ELF-1 (cell line): ENCODE results near the gene KDM4B.

Experiments used
- DNase-seq: peaks from one replicate; pipeline ENCODE4 v3.0.0-alpha.2; 2016; ENCODE audit warnings: low read depth, low spot score

The KDM4B gene

DNA sequence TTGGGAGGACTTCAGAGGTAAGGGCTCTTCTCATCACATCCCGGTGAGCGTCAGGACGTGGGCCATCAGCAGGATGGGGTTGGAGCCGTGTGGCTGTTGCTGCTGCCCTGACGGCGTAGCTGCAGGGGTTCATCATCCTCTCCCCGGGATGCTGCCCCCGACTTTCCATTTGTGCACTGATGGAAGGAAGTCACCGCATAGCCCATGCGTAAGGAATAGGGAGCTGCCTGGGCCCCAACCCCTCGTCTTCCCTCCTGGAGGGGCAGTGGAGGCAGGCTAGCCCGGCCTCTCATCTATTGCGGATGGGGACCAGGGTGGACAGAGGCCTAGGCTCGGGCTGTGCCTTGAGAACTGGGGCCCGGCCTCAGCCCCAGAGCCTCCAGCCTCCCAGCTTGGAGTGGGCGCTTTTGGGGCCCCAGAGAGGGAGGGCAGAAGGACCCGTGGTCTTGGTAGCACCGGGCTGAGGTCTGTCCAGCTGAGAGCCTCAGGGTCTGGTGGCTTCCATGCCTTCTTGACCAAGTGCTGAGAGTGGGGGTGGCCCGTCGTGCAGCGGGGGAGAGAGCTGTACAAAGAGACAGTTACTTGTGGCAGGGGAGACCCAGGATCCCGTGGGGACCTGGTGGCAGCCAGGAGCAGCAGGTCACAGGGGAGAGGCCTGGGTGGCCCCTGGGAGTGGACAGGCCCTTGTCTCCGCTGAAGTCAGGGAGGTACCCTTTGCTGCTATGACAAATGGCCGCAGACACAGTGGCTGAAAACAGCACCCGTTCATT, 44.0 kb downstream of the KDM4B start:
- DNase-seq = no peak

DNA sequence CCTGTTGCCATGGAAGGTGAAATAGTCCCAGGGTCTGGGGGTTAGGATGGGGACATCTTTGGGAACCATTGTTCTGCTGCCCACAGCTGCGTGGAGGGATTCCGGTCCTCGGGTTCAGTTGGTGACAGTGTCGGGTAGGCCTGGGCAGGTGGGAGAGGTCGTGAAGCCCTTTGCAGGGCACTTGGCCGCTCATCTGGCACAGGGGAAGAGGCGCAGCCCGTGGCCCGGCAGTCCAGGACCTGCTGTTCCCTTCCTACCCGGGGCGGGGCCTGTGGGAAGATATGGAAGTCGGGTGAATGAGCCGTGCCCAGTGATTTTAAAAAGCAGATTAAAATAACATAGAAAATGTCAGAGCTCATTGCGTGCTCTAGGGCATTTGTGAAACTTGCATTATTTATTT, 44.8 kb downstream of the KDM4B start:
- no peak for DNase-seq

DNA sequence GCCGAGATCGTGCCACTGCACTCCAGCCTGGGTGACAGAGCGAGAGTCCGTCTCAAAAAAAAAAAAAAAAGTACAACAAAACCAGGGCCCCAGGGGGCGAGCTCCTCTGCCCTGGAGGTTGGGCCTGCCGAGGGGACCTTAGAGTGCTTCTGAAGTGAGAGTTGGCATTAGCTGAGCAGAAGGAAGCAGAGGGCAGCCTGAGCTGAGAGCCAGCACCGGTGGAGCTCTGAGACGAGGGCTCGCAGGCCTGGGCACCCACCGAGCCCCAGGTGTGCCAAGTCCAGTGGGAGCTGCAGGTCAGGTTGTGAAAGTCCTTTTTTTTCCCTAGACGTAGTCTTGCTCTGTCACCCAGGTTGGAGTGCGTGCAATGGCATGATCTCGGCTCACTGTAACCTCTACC, 46.0 kb downstream of the KDM4B start:
- no peak for DNase-seq

DNA sequence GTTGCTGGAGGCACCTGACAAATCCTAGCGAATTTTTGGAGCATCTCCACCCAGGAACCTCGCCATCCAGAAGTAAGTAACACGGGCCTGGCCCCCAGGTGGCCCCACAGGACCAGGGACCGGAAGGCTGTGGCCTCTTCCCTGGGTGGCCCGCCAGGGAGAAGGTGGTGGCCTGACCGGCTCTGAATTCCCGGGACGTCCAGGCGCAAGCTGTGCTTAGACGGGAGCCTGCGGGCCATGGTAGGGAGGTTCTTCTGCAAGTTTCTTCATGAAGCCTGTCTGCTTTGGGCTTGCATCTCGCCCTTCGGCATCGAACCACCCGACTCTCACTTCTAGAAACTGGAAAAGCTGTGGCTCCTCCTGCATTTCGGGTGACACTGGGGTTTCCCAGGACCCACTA, 47.4 kb downstream of the KDM4B start:
- DNase-seq = no peak

- no peak for DNase-seq
Measured at GRCh38 chr19:5016781-5017180, 47.9 kb downstream of the KDM4B start.

GRCh38 chr19:5017235-5017634, 48.3 kb downstream of the KDM4B start:
- DNase-seq = no peak

GRCh38 chr19:5018224-5019015, 49.5 kb downstream of the KDM4B start:
- no peak for DNase-seq

DNA sequence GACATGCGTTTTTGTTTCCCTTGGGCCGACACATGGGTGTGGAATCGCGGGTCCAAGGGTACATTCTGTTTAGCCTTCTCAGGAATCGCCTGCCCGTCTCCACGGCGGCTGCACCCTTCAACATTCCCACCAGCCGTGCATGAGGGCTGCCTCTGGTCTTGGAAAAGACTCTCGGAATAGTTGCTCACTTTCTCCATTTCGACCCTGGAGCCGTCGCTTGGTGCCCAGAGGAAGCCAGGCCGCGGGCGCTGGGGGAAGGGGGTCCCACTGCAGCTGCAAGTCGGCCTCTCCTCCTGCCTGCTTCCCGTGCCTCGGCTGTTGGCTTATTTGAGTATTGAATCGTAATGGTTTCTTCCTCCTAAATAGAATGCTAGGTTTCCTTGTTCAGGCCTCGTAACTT, 51.5 kb downstream of the KDM4B start:
- DNase-seq = no peak

DNA sequence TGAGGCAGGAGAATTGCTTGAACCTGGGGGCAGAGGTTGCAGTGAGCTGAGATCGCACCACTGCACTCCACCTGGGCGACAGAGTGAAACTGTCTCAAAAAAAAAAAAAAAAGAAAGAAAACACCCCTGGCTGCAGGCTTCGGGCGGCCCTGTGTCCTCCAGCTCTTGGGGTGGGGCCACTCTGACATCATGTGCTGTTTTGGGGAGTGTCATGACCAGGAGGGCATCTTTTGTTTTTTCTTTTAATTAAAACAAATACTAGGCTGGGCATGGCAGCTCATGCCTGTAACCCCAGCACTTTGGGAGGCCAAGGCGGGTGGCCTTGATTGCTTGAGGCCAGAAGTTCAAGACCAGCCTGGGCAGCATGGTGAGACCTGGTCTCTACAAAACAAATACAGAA, 52.1 kb downstream of the KDM4B start:
- no peak for DNase-seq

- DNase-seq = no peak
Measured at GRCh38 chr19:5022066-5022860, 53.4 kb downstream of the KDM4B start.

GRCh38 chr19:5023128-5023571, 54.2 kb downstream of the KDM4B start:
- DNase-seq = no peak

DNA sequence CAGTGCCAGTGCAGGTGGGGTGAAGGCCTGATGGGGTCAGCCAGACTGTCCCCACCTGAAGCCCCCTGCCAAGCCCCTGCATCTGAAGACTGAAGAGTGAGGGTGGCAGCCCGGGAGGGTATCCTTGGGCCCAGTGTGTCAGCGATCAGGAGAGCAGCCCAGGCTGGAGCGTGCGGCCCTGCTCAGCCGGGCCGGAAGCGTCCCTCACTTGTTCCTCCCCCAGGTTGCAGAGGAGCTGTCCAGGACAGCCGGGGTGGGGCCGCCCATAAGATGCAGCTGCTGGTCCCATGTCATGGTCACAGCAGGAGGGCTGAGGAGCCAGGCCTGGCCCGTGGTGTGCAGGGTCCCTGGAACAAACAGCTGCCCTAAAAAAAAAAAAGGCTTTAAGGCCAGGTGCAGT, 55.4 kb downstream of the KDM4B start:
- DNase-seq = no peak

- no peak for DNase-seq
Measured at GRCh38 chr19:5025027-5025426, 56.1 kb downstream of the KDM4B start.

GRCh38 chr19:5026706-5027273, 57.9 kb downstream of the KDM4B start:
- no peak for DNase-seq

DNA sequence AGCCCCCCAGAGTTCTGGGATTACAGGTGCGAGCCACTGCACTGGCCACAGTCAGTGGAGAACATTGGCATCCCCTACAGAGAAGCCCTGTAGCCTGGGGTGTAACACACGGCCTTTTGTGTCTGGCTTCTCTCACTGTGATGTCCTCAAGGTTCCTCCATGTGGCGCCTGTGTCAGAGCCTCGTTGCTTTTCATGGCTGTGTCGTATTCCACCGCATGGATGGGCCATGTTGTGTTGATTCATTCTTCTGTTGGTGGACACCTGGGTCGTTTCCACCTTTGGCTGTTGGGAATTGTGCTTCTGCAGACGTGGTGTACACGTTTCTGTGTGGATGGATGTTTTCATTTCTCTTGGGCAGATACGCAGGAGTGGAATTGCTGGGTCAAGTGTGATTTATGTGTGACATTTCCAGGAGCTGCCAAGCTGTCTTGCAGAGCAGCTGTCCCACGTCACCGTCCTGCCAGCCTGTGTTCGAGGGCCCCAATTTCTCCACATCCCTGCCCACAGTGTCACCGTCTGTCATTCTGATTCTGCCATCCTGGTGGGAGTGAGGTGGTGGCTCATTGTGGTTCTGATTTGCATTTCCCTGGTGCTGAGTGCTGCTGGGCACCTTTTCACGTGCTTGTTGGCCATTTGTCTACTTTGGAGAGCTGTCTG, 59.4 kb downstream of the KDM4B start:
- no peak for DNase-seq

DNA sequence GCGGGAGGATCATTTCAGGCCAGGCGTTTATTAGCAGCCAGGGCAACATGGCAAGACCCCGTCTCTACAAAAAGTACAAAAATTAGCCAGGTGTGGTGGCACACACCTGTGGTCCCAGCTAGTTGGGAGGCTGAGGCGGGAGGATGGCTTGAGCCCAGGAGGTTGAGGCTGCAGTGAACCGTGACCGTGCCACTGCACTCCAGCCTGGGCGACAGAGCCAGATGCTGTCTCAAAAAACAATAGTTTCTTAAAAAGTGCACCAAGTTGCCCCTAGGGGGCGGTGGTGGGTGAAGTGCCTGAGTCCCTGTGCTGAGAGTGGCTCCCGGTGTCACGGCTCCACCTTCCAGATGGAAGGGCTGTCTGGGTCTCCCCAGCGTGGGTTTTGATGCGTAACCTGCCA, 60.7 kb downstream of the KDM4B start:
- DNase-seq = peak; percentile 79

GRCh38 chr19:5030136-5030820, 61.4 kb downstream of the KDM4B start:
- DNase-seq = no peak

GRCh38 chr19:5030822-5031221, 61.9 kb downstream of the KDM4B start:
- no peak for DNase-seq

DNA sequence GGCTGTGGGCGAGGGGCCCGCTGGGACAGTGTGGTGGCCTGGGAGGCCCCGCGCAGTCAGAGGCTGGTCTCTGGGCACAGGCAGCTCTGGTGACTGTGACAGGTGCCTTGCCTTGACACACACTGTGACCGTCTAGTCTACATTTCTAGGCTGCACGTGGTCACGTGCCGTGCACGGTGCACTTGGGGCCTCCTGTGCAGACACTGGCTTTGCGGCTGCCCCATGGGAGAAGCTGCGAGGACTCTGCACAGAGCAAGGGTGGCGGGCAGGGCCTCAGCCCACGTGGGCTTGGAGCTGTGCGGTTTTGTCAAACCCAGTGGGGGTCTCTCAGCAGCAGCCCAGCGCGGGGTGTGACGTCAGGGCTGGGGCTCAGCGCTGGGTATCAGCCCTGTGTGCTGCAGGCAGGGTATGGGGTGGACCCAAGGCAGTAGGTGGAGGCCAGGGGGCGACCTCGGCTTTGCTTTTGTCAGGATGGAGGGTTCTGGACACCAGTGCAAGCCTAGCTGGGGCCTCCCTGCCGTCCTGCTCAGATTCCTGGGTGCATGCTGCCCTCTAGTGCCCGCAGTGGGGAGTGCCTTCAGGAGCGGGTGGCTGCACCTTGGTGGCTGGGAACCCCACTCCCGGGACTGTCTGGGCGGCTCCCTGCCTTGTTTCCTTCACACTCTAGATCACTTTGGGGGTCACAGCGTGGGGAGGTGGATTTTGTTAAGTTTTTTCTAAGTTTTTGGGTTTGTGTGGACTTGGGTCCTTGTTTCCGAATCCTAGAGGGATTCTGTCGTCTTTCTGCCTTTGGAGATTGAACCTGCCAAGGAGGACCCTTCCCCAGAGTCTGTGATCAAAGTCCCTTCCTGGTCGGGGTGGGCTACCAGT, 62.6 kb downstream of the KDM4B start:
- DNase-seq = peak; percentile 93
